Astrocyte of the spinal cord (primary cell): Measurements from ENCODE around the gene DYNC2H1.

Source experiments
- DNase-seq: peaks from one replicate; pipeline ENCODE4 v3.0.0; 2011; ENCODE audit warnings: low read depth, low spot score
- H3K4me3 ChIP-seq: 2 replicates; pipeline ENCODE4 v1.5.1; 2011; ENCODE audit warnings: low read depth, mild to moderate bottlenecking, low read length, moderate library complexity
- CTCF ChIP-seq: IDR thresholded peaks from 2 replicates; pipeline ENCODE4 v1.5.1; 2012; ENCODE audit warnings: low read depth, mild to moderate bottlenecking, low read length, inconsistent platforms
- in situ Hi-C: cut with HindIII; loops from 2 replicates; pipeline ENCODE4 v1.10.0; 2017; ENCODE audit warnings: low sequenced_read_pairs

Gene DYNC2H1

GRCh38 chr11:103086461-103086860 is 22.8 kb upstream of the DYNC2H1 start:
- no peak for TF ChIP-seq CTCF
- in situ Hi-C loops = no loop called here
- H3K4me3 ChIP-seq = no peak overlapping the region
- DNase-seq = no peak

- peak; percentile 23 for DNase-seq
- in situ Hi-C loops = no loop called here
- no peak for TF ChIP-seq CTCF
- peak overlapping the region; percentile 95 for H3K4me3 ChIP-seq
Observed at GRCh38 chr11:103091064-103091800, 18.0 kb upstream of the DYNC2H1 start.

- in situ Hi-C loops = no loop called here
- DNase-seq = peak; percentile 95
- peak within 1 kb of the TSS; percentile 95 for H3K4me3 ChIP-seq
- no peak for TF ChIP-seq CTCF
Observed at GRCh38 chr11:103091801-103092524, 17.3 kb upstream of the DYNC2H1 start, which contains the start of gene DCUN1D5. DCUN1D5 (minus strand) TSS chr11:103092160; CDS start chr11:103091872, 288 bp downstream.

- TF ChIP-seq CTCF = no peak
- in situ Hi-C loops = no loop called here
- no peak overlapping the region for H3K4me3 ChIP-seq
- DNase-seq = no peak
Observed at GRCh38 chr11:103097279-103097678, 11.9 kb upstream of the DYNC2H1 start.

- peak overlapping the region; percentile 94 for H3K4me3 ChIP-seq
- DNase-seq = peak; percentile 29
- in situ Hi-C loops = no loop called here
- no peak for TF ChIP-seq CTCF
Observed at GRCh38 chr11:103109818-103110388, 677 bp downstream of the DYNC2H1 start.

GRCh38 chr11:103110391-103110790 is 1.2 kb downstream of the DYNC2H1 start:
- in situ Hi-C loops = no loop called here
- peak overlapping the region; percentile 94 for H3K4me3 ChIP-seq
- peak; percentile 49 for DNase-seq
- TF ChIP-seq CTCF = peak; percentile 41
